ENCODE data around the gene S100A10.

Gene S100A10

GRCh38 chr1:151975311-151976014 is 18.2 kb downstream of the S100A10 start:
- no peak for TF ChIP-seq CTCF (IDR thresholded peaks at IDR 0.05; ENCODE audit: borderline replicate concordance, insufficient read depth, low read depth, low read length)
- no peak overlapping the region for H3K4me3 ChIP-seq (ENCODE audit: low read depth, low read length)

- no peak for TF ChIP-seq CTCF (IDR thresholded peaks at IDR 0.05; ENCODE audit: borderline replicate concordance, insufficient read depth, low read depth, low read length)
- no peak overlapping the region for H3K4me3 ChIP-seq (ENCODE audit: low read depth, low read length)
Observed at GRCh38 chr1:151972542-151973248, 21.0 kb downstream of the S100A10 start.

- TF ChIP-seq CTCF (IDR thresholded peaks at IDR 0.05; ENCODE audit: borderline replicate concordance, insufficient read depth, low read depth, low read length) = no peak
- H3K4me3 ChIP-seq (ENCODE audit: low read depth, low read length) = no peak overlapping the region
Observed at GRCh38 chr1:151970626-151971025, 23.0 kb downstream of the S100A10 start.

- H3K4me3 ChIP-seq (ENCODE audit: low read depth, low read length) = no peak overlapping the region
- TF ChIP-seq CTCF (IDR thresholded peaks at IDR 0.05; ENCODE audit: borderline replicate concordance, insufficient read depth, low read depth, low read length) = no peak
Observed at GRCh38 chr1:151970128-151970527, 23.5 kb downstream of the S100A10 start.

GRCh38 chr1:151968791-151969399 is 24.8 kb downstream of the S100A10 start:
- no peak overlapping the region for H3K4me3 ChIP-seq (ENCODE audit: low read depth, low read length)
- no peak for TF ChIP-seq CTCF (IDR thresholded peaks at IDR 0.05; ENCODE audit: borderline replicate concordance, insufficient read depth, low read depth, low read length)

GRCh38 chr1:151968058-151968457 is 25.6 kb downstream of the S100A10 start:
- peak; percentile 74 for TF ChIP-seq CTCF (IDR thresholded peaks at IDR 0.05; ENCODE audit: borderline replicate concordance, insufficient read depth, low read depth, low read length)
- H3K4me3 ChIP-seq (ENCODE audit: low read depth, low read length) = no peak overlapping the region

Measured in GM12875 (cell line).